Gastrocnemius medialis (tissue), 4 donors: Measurements from ENCODE around the gene ZNF836. TPM values are rescaled to one million over a fixed set of nuclear protein-coding genes. Genes with fewer than 3 reads are reported as not detected.

Experiments
- ATAC-seq, 2 donors: fragments of 150-250 bp; one replicate each; pipeline ENCODE4 v1.9.1; 2016
- DNase-seq, 2 donors: peaks; one replicate each; pipeline ENCODE4 v3.0.0-alpha.2; 2019
- H3K27ac ChIP-seq, 4 donors: fragments of 200-600 bp; sonication (generic); 1 replicate in 1 of 4; 2 replicates in 3 of 4; pipeline ENCODE4 v1.5.1; 2016 to 2018; ENCODE audit warnings: mild to moderate bottlenecking in 2 of 4, moderate library complexity in 1 of 4
- H3K27me3 ChIP-seq, 3 donors: fragments of 200-600 bp; sonication (generic) in 2 of 3; 1 replicate in 1 of 3; 2 replicates in 2 of 3; pipeline versions ENCODE4 v1.5.1 to v1.6.0; 2016 to 2019; ENCODE audit warnings: mild to moderate bottlenecking in 1 of 3, moderate library complexity in 1 of 3
- H3K36me3 ChIP-seq, 2 donors: fragments of 200-600 bp; sonication (generic) in 1 of 2; one replicate each; pipeline ENCODE4 v1.5.1; 2017 to 2018
- H3K4me1 ChIP-seq, 2 donors: fragments of 200-600 bp; sonication (generic) in 1 of 2; one replicate each; pipeline ENCODE4 v1.5.1; 2016 to 2017; ENCODE audit warnings: mild to moderate bottlenecking in 2 of 2
- H3K4me3 ChIP-seq, 4 donors: fragments of 200-600 bp; sonication (generic) in 3 of 4; 1 replicate in 1 of 4; 2 replicates in 3 of 4; pipeline ENCODE4 v1.5.1; 2016 to 2019; ENCODE audit warnings: mild to moderate bottlenecking in 2 of 4
- H3K9me3 ChIP-seq, 3 donors: fragments of 200-600 bp; sonication (generic) in 2 of 3; 1 replicate in 1 of 3; 2 replicates in 2 of 3; pipeline ENCODE4 v1.5.1; 2016 to 2019
- POLR2A ChIP-seq, 2 donors: fragments of 450-650 bp; IDR thresholded peaks; one replicate each; pipeline ENCODE4 v1.6.1; 2017; ENCODE audit warnings: antibody characterized with exemption in 2 of 2, mild to moderate bottlenecking in 2 of 2, moderate library complexity in 2 of 2
- in situ Hi-C, 4 donors: fragments of 200-750 bp; cut with MboI; loops; one replicate each; pipeline versions ENCODE4 v1.15.0 to v1.8.0; 2017; ENCODE audit warnings: low sequenced_read_pairs in 4 of 4
- intact Hi-C: fragments of 100-400 bp; cut with DNase I; formaldehyde crosslinking; loops from one replicate; pipeline ENCODE4 v1.15.1; 2023; ENCODE audit warnings: low total_unique reads
- total RNA-seq, 4 donors: library from RNA; depleted of rRNA; stranded (reverse); fragments of >200 nt; gene quantifications; one replicate each; pipeline versions ENCODE4 v1.1.0 to v1.2.3, GENCODE V29; 2016
- TF ChIP-seq, protein P1 (sequence below), 5 experiments: fragments of 450-650 bp in 3 of 5; fragments of 200-600 bp in 2 of 5; sonication (generic) in 2 of 5; IDR thresholded peaks in 4 of 5; conservative IDR thresholded peaks in 1 of 5; 1 replicate in 4 of 5; 2 replicates in 1 of 5; pipeline ENCODE4 v1.5.1; 2016 to 2019; ENCODE audit warnings: antibody characterized with exemption in 5 of 5, mild to moderate bottlenecking in 3 of 5, moderate library complexity in 3 of 5

Gene ZNF836
- total RNA-seq, 4 donors from 2014 or later: 1.2 to 4.9 (median 2.3) TPM

DNA sequence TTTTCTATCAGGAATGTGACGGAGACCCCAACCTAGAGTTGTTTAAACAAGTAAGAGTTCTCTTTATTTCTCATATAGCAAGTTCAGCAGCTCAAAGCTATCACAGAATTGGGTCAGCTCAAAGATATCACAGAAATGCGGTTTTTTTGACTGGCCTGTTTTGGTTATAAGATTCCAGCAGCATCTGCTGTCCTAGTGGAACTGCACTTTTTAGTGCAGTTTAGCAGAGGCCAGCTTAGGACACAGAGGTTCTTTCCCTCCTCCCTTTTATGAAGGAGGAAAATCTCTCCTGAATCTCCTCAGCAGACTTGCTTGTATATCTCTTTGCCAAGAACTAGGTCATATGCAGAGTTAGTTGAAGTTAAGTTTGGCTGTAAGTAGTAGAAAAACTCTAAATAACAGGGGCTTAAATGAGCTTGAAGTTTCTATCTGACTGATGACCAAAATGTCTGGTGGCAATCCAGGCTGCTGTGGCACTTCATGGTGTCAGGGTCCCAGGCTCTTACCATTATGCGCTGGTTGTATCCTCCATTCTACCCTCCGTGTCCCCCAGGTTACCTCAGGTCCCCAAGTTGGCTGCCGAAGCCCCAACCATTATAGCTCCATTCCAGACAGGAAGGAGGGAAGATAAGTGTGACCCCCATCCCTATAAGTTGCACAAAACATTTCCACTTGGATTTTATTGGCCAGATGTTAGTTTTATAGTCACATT is 25.0 kb upstream of the ZNF836 start:
- ATAC-seq (no peak), DNase-seq (no peak)
- Histone ChIP-seq H3K27ac (peak overlapping the region; percentile 92 to 99 (median 94)), H3K36me3 (peaks cover 0 to 15% of the 10 kb centered on the region in 2 donors), H3K4me1 (peaks cover 71 to 85% of the 10 kb centered on the region in 2 donors), H3K9me3 (no peaks in the 10 kb centered on the region), H3K4me3 (no peak overlapping the region), H3K27me3 (no peaks in the 10 kb centered on the region)
- intact Hi-C loops: no loop called here
- in situ Hi-C loops: no loop called here
- TF ChIP-seq POLR2A (IDR thresholded peaks at IDR 0.05): no peak
- TF ChIP-seq, protein P1, sequence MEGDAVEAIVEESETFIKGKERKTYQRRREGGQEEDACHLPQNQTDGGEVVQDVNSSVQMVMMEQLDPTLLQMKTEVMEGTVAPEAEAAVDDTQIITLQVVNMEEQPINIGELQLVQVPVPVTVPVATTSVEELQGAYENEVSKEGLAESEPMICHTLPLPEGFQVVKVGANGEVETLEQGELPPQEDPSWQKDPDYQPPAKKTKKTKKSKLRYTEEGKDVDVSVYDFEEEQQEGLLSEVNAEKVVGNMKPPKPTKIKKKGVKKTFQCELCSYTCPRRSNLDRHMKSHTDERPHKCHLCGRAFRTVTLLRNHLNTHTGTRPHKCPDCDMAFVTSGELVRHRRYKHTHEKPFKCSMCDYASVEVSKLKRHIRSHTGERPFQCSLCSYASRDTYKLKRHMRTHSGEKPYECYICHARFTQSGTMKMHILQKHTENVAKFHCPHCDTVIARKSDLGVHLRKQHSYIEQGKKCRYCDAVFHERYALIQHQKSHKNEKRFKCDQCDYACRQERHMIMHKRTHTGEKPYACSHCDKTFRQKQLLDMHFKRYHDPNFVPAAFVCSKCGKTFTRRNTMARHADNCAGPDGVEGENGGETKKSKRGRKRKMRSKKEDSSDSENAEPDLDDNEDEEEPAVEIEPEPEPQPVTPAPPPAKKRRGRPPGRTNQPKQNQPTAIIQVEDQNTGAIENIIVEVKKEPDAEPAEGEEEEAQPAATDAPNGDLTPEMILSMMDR (IDR thresholded peaks at IDR 0.05 in 4 of 5, conservative IDR thresholded peaks at IDR 0.05 in 1 of 5): no peak

DNA sequence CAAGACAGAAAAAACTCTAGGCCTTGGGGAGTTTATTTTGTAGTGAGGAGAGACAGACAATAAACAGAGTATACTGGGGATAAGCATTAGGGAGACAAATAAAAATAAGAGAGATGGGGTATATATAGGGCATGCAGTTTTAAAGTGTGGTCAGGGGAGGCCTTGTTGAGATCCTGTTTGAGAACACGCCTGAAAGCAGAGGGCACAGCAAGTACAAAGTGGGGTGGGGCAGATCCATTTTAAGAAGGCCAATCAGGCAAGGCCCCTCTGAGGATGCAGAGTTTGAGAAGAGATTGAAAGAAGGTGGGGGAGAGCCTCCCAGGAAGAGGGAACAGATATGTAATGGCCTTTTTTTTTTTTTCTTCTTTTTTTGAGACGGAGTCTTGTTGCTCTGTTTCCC is 20.5 kb upstream of the ZNF836 start:
- no peak for ATAC-seq
- TF ChIP-seq POLR2A (IDR thresholded peaks at IDR 0.05): peak; percentile 38 to 66
- TF ChIP-seq, protein P1 (IDR thresholded peaks at IDR 0.05 in 4 of 5, conservative IDR thresholded peaks at IDR 0.05 in 1 of 5): no peak
- intact Hi-C loops: loop anchor here (5.0 kb wide), 1 partner anchor 335 kb away; the partner anchor contains the start of gene ZNF808
- Histone ChIP-seq H3K27me3 (no peaks in the 10 kb centered on the region), H3K4me1 (peaks cover 61 to 73% of the 10 kb centered on the region in 2 donors), H3K4me3 (peak overlapping the region; percentile 68 to 99 (median 88)), H3K9me3 (no peaks in the 10 kb centered on the region), H3K27ac (peak overlapping the region; percentile 92 to 99 (median 94)), H3K36me3 (peaks cover 0 to 7% of the 10 kb centered on the region in 2 donors)
- DNase-seq: peak; percentile 38 to 65
- in situ Hi-C loops: no loop called here

DNA sequence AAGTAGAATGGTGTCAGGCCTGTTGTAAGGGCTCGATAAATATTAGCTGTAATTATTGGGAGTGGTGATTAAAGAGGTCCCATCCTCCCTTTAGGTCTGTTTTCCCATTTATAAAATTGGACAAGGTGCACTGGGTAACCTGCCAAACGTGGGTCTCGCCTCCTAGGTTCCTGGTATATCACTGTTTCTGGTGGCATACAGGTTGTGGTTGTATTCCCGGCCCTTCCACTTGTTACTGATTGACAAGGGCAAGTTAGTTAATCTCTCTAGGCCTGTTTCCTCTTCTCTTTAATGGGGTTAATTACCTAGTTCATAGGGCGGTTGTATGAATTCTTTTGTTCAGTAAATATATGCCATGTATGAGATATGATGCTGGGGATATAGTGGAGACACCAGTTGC is 20.0 kb upstream of the ZNF836 start:
- no peaks in the 10 kb centered on the region for H3K9me3 ChIP-seq
- TF ChIP-seq, protein P1 (IDR thresholded peaks at IDR 0.05 in 4 of 5, conservative IDR thresholded peaks at IDR 0.05 in 1 of 5): no peak
- no peak for TF ChIP-seq POLR2A (IDR thresholded peaks at IDR 0.05)
- intact Hi-C loops: loop anchor here (5.0 kb wide), 1 partner anchor 336 kb away; the partner anchor contains the start of gene ZNF808
- peak overlapping the region; percentile 92 to 99 (median 94) for H3K27ac ChIP-seq
- no peak for ATAC-seq
- H3K27me3 ChIP-seq: no peaks in the 10 kb centered on the region
- in situ Hi-C loops: no loop called here
- peaks cover 0 to 7% of the 10 kb centered on the region in 2 donors for H3K36me3 ChIP-seq
- peak overlapping the region; percentile 68 to 99 (median 88) for H3K4me3 ChIP-seq
- H3K4me1 ChIP-seq: peaks cover 61 to 68% of the 10 kb centered on the region in 2 donors
- no peak for DNase-seq

DNA sequence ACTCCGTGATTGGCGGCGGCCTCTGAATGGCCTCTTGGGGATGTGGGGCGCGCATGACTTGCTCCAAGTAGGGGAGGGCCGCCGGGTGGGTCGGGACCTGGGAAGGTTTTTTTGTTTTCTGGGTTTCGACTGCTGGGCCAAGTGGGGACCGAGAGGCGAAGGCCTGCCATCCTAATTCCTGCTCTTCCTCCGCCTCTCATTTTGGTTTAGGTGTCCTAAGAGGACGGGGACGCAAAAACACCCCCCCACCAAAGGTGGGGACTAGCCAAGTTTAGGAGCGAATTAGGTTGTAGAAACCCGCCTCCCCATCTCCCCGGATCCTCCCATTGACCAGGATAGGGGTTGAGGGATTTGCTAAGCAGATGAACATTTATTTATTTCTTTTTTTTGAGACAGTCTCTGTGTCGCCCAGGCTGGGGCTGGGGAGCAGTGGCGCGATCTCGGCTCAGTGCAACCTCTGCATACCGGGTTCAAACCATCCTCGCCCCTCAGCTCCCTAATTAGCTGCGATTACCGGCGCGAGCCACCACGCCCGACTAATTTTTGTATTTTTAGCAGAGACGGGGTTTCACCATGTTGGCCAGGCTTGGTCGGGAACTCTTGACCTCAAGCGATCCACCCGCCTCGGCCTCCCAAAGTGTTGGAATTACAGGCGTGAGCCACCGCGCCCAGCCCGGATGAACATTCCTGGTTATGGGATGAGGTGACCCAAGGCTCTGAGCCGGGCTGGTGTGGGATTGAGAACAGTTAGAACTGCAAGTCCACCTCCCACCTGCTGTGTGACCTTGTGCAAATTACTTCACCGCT is 19.3 kb upstream of the ZNF836 start:
- no peaks in the 10 kb centered on the region for H3K27me3 ChIP-seq
- H3K27ac ChIP-seq: peak overlapping the region; percentile 92 to 99 (median 94)
- in situ Hi-C loops (no loop called here), intact Hi-C loops (loop anchor here (5.0 kb wide), 1 partner anchor 337 kb away; the partner anchor contains the start of gene ZNF808)
- peak overlapping the region; percentile 68 to 99 (median 88) for H3K4me3 ChIP-seq
- H3K4me1 ChIP-seq: peaks cover 55 to 61% of the 10 kb centered on the region in 2 donors
- peak in 1 of 2 donors; percentile 41 for DNase-seq
- no peak for TF ChIP-seq POLR2A (IDR thresholded peaks at IDR 0.05)
- TF ChIP-seq, protein P1 (IDR thresholded peaks at IDR 0.05 in 4 of 5, conservative IDR thresholded peaks at IDR 0.05 in 1 of 5): no peak
- no peaks in the 10 kb centered on the region for H3K9me3 ChIP-seq
- H3K36me3 ChIP-seq: peaks cover 0 to 7% of the 10 kb centered on the region in 2 donors
- ATAC-seq: peak; percentile 2 to 4
